Activated CD4-positive, alpha-beta T cell treated with anti-CD3 and anti-CD28 coated beads, Interleukin-2, amount 50 U/mL, for 48 hours (primary cell): ENCODE results near the gene CDC45.

Experiments
- DNase-seq, 2 experiments: peaks; one replicate each; pipeline ENCODE4 v3.0.0-alpha.2; 2020

The CDC45 gene

GRCh38 chr22:19471572-19471971 lies 8.1 kb upstream of the CDC45 start:
- no peak for DNase-seq

GRCh38 chr22:19472233-19472632 lies 7.5 kb upstream of the CDC45 start:
- DNase-seq, result no peak

- no peak for DNase-seq
Observed at GRCh38 chr22:19473578-19473977, 6.1 kb upstream of the CDC45 start.

GRCh38 chr22:19476023-19476422 lies 3.7 kb upstream of the CDC45 start:
- no peak for DNase-seq

GRCh38 chr22:19477321-19478044 lies 2.2 kb upstream of the CDC45 start:
- DNase-seq, result no peak

- peak in 1 of 2 experiments; percentile 12 for DNase-seq
Observed at GRCh38 chr22:19478045-19478900, 1.4 kb upstream of the CDC45 start.

- DNase-seq, result peak; percentile 76 to 83
Observed at GRCh38 chr22:19478901-19479354, 792 bp upstream of the CDC45 start, which contains the start of gene UFD1. TSS of gene UFD1 (minus strand) at chr22:19479193. CDS start at chr22:19479085, 108 bp downstream.

GRCh38 chr22:19480173-19480568 lies 451 bp downstream of the CDC45 start:
- no peak for DNase-seq

- no peak for DNase-seq
Observed at GRCh38 chr22:19480789-19481188, 1.1 kb downstream of the CDC45 start.

GRCh38 chr22:19482297-19482696 lies 2.6 kb downstream of the CDC45 start:
- no peak for DNase-seq

- DNase-seq, result no peak
Observed at GRCh38 chr22:19483481-19484244, 3.9 kb downstream of the CDC45 start.

- no peak for DNase-seq
Observed at GRCh38 chr22:19488285-19488684, 8.6 kb downstream of the CDC45 start.

- DNase-seq, result no peak
Observed at GRCh38 chr22:19488884-19489843, 9.4 kb downstream of the CDC45 start.

- DNase-seq, result no peak
Observed at GRCh38 chr22:19490628-19491230, 11.0 kb downstream of the CDC45 start.

GRCh38 chr22:19492504-19493174 lies 12.9 kb downstream of the CDC45 start:
- no peak for DNase-seq

- no peak for DNase-seq
Observed at GRCh38 chr22:19494001-19494560, 14.4 kb downstream of the CDC45 start.

GRCh38 chr22:19494676-19495173 lies 15.0 kb downstream of the CDC45 start:
- DNase-seq, result no peak

- DNase-seq, result no peak
Observed at GRCh38 chr22:19495562-19496323, 16.0 kb downstream of the CDC45 start.

- no peak for DNase-seq
Observed at GRCh38 chr22:19496324-19496630, 16.6 kb downstream of the CDC45 start.

- no peak for DNase-seq
Observed at GRCh38 chr22:19497245-19497644, 17.5 kb downstream of the CDC45 start.
